COR-L47 (cell line): ENCODE data around the gene ZNF474.
A peak's percentile ranks its signal among the peaks of the same experiment; 100 is the strongest.
"Not testable (repeated sequence)": the region's sequence is repeated elsewhere in the genome, so short reads cannot be mapped to it uniquely, and the experiment has no call there.

ENCODE experiments used
- DNase-seq: peaks from one replicate; lab custom pipeline; 2025; lab: John Stamatoyannopoulos, UW

The ZNF474 gene

DNA sequence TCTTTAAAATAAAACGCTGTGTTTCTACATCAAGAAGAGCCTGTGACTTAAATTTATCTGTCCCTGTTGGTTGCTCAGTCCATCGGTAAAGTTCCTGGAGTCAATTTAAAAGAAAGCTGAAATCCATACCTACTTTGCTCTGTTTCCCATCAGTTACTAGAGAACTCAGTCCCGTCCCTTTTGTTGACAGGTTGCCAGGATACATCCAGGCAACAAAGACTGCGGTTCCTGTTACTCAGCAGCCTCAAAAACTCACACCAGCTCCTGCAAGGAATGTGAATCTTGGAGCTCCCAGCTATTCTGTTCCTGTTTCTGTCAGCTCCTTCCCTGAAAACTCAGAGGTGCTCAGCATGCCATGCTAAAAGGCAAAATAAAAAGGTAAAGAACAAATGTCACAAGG is at the start of gene ZNF474:
ZNF474 (plus strand) TSS at position 241 of the 400 bp plus-strand sequence. CDS start 22,445 bp downstream, outside the sequence.
- peak; percentile 10 for DNase-seq

DNA sequence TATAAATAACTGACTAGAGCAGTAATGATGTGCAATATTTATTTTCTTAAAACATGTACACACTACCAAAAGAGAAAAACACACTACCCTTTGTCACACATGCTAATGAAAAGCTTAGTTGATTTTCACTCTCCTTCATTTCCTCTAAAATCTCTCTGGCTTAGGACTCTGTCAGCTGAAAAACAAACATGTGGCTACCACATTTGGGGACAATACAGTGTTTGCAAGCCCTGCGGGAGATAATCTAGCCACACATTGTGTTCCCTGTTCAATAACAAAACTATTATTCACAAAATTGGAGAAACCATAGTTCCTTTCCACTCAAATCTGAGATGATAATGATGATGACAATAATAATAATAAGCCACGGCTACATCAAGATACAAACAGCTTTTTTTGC is 47.8 kb upstream of the ZNF474 start:
- DNase-seq, result peak; percentile 69

DNA sequence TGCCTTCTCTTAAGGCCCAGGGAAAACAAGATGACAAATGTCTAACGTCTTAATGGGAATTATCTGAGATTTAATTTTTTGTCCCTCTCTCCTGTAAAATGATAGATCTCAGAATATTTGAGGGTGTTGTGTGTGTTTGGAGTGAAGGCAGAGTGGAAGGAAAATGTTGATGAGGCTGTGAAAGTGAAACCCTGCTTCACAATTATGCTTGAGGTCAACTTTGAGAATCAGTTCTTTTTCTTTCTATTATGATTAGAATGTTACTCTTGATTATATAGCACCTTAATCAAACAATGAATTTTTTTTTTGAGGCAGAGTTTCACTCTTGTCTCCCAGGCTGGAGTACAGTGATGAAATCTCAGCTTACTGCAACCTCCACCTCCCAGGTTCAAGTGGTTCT is 45.8 kb upstream of the ZNF474 start:
- DNase-seq, result no peak

DNA sequence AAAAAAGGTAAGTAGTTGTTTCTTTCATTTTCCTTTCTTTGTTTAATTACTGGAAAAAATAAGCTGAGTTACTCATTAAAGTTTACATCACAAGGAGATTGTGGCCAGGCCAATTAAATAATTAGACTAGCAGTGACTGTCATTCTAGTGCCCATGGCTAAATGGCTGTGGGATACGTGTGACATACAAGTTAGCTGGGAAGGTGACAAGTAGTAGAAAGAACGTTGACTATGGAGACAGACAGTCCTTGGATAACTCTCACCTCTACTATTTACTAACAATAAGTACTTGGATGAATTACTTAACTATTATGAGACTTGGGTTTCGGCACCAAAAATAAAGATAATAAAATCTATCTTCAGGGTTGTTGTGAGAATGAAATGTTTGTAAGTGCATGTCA is 44.3 kb upstream of the ZNF474 start:
- no peak for DNase-seq

DNA sequence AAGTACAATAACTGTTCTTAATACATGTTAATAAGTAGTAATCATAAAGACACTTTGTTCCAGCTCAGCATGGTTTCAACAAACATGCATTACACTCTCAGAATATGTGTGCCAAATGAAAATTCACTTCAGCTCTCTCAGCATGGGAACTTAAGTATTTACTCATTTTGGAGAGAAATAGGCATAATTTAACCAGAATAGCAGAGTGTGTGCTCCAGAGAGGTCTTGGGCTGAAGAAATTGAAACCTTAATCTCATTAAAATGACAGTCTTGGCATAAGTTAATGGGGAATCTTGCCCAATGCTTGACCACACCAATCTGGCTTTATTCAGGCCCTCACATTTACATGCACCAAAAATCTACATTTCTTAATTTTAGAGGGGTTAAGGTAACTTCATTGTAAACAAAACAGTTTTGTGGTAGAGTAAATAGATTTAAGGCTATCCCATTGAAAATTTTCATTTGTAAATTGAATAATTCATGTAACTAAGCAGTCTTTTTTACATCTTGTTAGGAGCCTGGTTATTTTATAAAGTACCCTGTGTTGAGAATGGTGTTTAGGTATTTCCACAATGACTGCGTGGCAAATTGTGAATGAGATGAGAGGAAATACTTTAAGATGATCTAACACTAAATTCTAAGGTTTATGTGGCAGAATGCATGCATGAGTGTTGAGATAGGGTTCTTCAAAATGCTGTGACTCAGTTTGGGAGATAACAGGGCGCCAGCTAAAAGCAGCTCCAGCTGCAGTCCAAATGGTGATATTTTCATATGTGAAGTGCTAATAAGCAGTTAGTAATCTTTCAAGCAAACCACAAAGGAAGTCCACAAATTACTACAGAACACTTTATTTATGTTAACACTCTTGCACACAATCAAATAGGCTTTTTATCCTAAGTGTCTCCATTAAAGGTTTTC is 40.0 kb upstream of the ZNF474 start:
- peak; percentile 57 for DNase-seq

DNA sequence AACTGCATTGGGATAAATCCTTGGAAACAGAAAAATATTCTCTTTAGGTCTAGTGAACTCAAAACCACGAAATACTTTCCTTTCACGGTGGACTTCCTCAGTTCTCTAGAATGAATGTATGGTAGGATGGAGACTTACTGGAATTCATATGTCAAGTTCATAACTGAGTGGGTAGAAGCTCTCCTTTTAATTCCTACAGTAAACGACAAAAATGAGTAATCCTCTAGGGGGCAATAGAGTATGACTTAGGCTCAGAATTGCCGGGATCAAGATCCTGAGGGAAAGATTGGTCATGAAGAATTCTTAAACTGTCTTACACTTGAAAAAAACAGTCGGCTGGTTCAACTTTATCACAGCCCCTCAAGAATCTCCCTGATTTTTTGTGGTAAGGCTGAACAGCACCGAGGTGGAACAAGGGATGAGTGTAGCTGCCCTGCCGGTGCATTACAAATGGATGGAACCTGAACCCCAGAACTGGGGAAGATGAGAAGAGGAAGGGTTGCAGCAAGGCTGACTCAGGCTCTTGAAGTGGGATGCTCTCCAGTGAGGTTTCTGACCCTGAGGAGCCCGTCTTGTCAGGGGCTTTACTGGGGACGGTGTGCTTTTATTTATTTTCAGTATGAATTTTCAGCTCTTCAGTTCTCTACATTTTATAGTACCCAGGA is 37.3 kb upstream of the ZNF474 start:
- peak; percentile 10 for DNase-seq

DNA sequence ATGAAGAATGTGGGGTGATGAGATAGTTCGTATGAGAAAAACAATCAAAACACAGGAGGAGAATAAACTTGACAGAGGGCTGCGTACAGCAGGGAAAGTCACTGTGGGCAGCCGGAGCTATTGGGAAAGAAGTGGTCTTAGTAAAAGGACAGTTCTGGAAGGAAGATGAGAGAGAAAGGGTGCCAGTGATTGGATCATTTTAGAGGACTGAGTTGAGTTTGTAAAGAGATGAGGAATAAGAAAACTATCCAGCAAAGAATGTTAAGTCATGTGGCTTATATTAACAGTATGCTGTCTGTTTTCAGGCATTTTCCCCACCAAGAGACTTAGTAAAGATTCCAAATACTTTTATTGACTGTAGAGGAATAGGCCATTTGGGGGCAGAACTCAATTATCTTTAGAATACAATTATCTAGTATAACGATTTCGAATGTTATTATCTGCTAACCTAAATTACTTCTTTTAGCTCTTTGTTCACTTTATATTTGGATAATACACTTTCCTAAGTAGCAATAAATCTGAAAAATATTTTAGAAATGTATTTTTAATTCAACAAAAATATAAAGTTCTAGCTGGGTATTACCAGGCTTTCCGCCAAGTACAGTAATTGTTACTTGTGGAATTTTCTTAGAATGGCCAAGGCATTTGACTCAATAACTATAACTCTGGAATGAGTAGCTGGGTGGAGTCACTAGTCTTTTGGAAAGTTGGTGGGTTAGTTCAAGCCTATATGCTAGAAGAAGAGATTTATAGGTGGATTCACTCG is 35.7 kb upstream of the ZNF474 start:
- DNase-seq, result no peak

DNA sequence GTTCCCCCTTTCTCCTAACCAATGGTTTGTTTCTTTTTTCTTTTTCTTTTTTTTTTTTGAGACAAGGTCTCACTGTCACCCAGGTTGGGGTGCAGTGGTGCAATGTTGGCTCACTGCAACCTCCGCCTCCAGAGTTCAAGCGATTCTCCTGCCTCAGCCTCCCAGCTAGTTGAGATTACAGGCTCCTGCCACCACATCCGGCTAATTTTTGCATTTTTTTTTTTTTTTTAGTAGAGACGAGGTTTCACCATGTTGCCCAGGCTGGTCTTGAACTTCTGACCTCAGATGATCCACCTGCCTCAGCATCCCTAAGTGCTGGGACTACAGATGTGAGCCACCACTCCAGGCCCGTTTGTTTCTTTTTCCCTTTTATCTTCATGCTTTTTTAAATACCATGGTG is 35.1 kb upstream of the ZNF474 start:
- not testable (repeated sequence) for DNase-seq

DNA sequence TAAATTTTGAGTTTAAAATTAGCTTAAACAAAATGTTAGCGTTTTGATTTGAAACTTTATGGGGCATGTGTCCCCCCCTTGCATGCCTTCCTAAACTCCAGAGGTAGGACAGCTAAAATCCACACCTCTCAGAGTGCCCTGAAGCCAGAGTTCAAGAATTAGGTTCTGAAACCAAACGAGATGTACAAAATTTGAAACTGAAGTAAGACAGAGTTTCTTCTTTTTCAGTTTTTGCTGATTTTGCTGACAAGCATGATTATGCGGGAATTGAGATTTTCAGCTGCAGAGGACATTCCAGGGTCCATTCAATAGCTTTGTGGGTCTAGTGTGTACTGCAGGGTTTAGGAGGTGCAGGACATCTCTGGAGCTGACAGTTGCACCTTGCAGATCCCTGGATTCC is 34.2 kb upstream of the ZNF474 start:
- DNase-seq, result no peak

DNA sequence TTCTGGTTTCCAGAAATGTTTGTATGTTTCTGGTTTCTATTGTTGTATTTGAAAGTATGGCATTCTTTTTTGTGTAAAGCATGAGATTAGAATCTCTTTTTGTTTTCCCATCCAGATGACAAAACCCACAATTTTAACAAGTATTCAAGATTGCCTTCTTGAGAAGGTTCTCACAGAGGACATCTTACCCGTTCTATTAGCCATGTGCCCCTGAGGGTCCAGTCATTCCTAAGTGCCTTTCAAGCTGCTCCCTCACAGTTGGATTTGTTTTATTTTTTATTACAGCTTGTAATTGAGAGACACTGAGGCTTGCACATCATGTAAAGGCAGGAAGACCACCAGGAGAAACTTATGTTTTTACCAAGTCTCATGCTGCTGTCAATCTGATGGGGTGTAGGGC is 32.0 kb upstream of the ZNF474 start:
- no peak for DNase-seq

DNA sequence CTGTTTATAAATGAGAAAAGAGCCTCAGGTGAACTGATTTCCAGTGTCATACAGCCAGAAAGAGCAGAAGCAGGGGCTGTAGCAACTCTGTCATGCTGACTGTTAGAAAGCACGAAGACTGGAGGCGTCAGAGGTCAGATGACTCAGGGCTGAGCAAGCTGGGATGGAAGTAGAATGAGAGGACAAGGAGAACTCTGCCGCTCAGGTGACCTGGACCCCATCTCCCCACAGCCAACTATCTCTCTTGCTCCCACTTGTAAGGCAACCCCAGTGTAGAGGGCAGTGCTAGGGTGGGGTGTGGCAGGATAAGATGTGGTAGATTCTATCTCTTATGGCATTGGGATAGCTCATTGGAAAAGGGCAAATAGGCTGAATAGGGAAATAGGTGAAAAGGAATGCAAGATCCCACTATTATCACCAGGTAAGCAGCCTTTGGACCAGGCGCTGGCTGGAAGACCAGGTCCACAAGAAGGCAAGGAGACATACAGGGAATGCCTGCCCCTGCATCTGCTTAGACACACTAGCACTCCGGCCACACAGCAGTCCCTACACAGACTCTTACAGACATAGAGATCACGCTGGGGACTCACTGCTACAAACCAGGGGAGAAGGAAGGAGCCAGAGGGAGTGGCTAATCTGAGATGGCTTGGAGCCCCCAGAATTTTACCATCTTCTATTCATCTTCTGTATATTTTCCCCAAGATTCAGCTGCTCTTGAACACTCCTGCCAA is 30.1 kb upstream of the ZNF474 start:
- no peak for DNase-seq

DNA sequence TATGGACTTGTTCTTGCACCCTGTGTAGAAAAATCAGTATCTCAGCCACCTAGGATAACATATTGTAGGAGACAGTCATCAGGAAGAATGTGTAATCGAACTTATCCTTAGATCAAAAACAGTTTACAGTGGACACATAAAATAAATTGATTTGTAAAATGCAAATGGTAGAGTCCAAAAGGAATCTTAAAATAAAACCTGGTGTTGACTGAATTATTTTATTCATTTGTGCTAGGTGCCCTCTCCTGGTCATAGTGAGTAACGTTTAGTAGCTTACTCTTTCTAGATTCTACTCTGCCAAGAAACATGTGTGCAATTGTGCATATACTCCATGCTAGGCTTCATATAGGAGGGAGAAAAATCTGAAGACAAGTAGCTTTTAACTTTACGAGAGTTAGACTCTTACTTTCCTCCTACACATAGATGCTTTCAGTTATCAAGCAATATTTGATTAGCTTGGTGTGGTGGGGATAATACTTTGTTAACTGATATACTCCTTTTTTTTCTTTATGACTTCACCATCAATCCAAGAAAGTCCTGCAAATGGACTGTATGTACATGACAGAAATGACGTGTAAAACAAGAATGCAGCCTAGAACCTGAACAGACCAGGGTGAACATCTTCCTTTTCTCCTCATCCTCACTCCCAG is 27.6 kb upstream of the ZNF474 start:
- peak; percentile 61 for DNase-seq

DNA sequence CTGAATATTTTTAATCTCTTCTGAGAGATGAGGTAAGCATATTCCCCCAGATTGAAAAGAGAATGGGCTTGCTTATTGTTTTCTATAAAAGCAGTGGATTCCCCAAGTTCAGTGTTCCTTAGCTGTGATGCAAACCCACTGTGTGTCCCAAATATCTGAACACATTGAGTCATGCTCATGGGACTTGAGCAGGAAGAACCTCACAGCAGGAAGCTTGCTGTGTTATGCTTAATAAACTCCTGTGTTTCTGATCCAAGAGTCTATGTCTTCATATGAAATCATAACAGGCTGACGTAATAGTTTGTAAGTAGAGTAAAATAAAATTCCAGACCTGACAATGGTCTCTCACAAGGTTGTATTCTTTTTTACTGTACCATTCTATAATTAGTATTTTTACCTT is 26.5 kb upstream of the ZNF474 start:
- no peak for DNase-seq

DNA sequence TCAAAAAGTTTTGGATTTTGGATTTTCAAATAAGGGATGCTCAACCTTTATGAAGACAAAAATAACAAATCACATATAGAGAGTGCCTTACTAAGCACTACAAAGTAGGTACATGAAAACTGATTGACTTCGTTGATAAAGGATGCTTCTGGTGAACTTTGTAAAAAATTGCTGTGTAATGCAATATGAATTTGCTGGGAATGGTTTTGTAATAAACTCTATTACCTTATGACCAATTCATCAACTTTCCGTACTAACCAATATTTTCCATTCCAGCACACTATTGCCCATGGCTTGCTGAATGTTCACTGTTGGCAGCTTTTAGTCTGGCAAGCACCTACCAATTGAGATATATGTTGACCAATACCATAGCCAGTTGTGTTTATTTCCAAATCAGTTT is 23.4 kb upstream of the ZNF474 start:
- no peak for DNase-seq

DNA sequence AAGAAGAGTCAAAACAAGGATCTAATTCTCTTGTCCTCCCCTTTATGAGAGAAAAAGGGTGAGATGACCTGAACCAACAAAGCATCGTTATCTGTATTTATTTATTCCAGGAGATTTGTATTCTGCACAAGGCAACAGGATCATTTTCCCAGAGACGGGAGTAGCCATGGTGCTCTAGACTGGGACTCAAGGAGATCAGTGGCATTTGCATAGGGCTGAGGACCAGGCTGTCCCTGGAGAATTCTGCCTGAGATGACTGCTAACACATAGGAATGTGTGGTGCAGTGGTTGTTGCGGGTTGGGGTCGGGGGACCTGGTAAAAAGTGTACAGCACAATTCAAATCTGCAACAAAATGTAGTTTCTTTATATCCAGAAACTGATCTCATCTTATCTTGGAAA is 22.3 kb upstream of the ZNF474 start:
- no peak for DNase-seq

DNA sequence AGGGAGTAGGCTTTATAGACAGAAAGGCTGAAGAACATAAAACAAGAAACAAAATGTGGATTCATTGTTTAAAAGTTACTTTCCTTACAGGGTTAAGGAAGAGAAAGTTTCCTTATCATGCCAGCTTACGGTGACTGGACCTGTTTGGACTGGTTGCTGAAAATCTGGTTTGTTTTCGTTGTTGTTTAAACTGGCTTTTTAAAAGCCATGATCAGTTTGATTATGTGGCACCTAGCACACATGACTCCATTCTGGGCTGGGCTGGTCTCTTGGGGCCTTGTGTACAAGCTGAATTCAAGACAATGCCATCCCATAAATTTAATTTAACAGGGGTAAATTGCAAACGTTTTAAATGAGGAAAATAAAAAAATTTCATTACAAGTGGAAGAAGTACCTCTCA is 18.4 kb upstream of the ZNF474 start:
- DNase-seq, result no peak

DNA sequence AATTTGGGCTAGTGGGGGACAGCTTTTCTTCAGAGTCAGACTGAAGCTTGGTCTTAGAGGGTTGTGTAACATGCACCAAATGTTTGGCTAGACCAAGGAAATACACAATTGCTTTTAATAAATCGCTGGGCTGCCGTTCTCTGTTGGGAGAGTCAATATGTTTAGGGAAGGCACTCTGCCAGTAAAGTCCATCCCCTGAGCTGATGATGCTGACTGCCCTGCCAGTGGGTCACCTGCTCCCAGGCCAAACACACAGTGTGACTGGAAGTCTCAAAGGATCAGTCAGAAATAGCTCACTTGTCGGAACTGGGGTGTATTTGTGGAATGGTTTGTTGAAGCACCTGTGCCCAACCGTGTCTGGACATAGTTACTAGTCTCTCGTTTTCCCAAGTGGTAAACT is 17.9 kb upstream of the ZNF474 start:
- DNase-seq, result no peak

DNA sequence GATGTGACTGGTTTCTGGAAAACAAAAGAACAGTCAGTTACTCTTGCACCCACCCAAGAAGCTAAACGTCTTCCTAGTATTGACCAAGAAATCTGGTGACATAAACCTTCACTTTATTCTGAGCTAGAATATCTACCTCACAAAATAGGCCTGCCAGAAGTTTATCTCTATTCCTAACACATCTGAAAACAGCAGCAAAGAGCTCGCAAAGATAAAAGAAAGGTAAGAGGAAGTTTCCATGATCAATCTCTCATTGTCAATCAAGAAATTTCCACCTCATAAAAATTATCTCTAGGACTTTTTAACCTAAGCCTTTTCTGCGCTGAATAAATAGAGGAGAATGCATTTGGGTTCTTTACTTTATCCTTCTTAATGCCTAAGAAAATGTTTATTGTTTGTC is 17.3 kb upstream of the ZNF474 start:
- no peak for DNase-seq

DNA sequence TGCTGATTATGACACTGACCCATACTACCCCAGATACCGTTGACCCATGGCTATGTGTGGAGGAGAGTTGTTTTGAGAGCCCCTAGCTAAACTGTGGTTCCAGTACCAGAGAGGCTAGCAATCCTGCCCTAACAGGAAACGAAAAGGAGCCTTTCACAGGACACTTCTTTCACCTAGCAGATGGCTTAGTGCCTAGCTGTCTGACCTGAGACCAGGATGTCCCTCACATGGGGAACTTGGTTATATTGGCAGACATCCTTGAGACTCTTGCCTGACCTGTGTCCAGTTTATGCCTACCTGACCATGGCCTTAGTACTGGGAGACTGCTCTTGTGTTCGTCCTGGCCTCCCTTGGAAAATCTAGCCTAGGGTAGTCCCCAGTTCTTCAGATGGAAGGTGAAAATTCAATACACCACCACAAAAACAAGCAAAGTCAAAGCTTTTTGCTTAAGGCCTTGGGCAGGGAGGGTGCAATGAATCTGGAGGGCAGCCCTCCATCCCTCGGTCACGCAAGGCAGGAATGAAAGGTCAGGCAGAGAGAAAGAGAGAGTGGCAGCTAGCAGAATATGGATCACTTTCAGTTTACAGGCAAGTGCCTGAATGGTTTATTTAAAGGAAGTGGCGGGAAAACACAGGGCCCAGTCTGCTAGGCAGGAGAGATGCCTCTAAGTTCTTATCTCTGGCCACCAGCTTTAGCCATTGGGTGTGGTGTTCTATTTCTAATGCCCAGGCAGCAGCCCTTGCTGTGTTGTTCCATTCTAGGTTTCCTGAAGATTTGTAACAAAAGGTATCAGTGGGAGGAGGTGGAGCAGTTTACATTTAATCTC is 16.4 kb upstream of the ZNF474 start:
- no peak for DNase-seq

DNA sequence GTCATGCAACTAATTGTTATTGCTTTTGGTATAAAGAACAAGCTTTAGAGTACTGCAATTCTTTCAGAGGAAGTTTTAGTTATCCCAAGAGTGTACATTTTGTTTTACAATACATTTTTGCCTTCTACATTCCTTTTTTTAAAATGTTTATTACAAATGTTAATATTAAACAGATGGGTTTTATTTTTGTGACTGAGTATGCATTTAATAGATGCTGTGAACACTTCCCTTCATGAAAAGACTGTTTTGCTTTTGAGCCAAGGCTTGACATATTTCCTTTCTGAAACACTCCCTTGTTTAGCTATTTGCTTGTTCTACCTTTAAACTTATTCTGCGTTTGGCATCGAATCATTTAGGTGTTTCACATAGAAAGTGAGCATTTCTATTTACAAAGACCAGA is 14.8 kb upstream of the ZNF474 start:
- DNase-seq, result no peak
